Measurements from ENCODE around the gene DIAPH1.

Gene DIAPH1

DNA sequence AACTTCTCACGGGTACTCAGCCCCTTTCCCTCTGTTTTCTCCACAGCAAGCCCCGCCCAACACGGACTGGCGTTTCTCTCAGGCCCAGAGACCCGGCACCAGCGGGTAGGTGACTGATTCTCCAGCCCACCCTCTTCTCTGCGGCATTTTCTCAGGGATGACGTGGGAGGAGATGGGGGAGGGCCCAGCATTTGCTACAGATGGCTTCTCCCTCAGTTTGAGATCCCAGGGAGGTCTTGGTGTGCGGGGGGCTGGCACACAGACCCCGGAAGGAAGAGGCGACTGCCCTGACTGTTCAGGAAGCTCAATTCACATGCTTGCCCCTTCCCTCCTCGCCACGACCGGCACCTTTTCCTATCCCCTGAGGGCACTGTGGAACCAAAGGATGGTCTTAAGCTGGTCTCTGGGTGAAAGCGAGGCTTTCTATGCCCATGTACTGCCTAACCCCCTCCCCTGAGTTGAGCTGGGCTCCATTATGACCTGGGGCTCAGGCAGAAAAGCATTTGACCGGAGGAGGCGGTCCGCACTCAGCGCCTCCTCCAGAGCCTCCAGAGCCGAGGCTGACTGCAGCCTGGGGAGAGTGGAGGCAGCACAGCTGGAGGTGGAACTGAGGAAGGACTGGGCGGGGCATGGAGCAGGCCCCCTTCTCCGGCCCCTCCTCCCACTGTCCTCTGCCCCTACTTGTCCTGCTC is 123.9 kb downstream of the DIAPH1 start:
- DNase-seq = no peak

DNA sequence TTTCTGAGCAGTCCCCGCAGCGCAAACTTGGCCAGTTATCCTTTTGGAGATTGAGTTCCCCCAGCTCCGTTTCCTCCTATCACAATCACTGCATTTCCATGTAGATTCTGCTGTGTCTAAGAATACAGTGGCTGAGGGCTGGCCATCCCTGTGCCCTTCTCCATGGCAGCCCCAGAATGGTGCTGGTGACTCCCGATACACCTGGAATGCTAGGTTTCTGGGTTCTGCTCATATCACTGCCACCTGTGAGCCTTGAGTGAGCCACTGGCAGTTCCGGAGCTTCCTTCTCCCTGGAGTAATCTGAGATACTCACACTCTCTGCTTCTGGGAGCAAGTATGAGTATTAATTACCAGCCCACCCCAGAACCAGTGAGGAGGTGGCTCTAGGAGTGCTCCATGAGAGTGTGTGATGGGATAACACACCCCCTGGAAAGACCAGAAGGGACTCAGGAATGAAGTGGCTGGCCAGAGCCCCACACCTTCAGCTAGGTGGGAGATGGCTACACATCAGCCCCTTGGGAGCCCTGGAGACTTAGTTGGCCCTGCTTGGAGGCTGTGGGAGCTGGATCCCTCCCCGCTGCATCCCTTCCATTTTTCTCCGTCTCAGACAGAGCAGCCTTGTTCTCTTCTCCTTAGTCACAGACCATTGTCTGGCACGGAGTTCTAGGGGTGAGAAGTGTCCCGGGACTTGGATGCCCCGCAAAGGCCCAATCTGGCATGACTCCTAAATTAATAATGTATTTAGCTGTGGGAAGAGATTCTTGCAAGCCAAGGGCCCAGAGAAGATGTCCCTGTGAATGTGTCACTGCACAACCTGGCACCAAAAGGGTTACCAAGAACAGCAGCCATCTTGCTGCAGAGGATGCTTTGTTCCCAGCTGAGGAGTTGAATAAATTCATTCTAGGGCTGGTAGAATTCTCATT is 125.0 kb downstream of the DIAPH1 start:
- DNase-seq = no peak

DNA sequence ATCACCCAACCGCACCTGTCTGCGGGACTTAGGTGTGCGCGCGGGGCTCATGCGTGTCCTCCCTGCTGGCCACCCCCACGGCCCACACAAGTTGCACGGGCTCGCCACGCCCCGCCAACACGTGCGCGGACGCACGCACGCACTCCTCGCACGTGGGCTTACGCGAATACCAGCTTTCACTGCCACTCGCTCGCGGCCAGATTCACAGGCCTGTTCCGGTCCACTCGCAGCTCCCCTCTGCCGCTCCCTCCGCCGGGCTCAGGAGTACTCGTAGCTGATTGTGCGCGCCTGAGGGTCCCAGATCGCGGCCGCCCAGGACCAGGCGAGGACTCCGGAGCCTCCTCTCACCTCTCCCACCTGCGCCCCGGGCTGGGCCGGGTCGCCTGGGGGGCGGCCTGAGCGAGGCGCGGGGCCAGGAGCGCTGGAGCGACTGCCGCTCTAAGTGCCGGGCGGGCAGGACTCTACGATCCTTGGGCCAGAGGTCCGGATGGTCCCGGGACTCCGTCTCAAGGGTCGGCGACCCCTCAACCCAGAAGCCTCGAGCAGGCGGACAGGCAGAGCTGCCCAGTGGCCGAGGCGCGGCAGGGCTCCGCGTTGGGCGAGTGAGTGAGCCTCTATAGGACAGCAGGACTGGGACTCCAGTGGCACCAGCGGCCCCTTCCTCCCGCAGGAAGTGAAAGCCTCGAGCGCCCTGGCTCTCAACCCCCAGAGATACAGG is 126.5 kb downstream of the DIAPH1 start:
- DNase-seq = no peak

DNA sequence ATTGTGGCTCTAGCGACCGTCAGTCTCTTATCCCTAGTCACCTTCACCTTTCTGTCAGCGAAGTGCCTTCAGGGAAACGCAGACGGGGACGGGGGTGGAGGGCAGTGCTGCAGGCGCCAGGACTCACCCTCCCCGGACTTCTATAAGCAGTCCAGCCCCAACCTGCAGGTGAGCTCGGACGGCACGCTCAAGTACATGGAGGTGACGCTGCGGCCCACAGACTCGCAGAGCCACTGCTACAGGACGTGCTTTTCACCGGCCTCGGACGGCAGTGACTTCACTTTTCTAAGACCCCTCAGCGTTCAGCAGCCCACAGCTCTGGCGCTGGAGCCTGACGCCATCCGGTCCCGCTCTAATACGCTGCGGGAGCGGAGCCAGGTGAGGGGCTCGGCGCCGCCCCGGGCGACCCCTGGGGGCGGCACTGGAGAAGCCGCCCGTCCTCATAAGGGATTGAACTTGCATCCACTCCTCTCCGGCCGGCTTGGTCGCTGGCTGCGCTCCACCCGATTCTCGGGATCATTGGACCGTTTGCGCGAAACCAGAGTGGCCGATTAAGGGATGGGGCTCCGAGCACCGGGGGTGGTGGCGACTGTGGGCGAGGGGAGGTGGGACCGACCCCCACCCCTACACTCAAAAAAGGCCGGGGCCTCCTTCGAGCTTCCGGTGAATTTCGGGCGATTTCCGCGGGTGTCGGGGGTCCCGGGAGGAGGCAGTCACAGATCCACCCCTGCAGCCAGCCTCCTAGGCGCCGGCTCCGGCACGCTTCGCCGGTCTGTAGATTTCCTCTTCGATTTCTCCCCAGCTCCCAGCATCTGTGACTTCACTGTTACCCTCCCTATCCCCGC is 127.3 kb downstream of the DIAPH1 start:
- DNase-seq = no peak

DNA sequence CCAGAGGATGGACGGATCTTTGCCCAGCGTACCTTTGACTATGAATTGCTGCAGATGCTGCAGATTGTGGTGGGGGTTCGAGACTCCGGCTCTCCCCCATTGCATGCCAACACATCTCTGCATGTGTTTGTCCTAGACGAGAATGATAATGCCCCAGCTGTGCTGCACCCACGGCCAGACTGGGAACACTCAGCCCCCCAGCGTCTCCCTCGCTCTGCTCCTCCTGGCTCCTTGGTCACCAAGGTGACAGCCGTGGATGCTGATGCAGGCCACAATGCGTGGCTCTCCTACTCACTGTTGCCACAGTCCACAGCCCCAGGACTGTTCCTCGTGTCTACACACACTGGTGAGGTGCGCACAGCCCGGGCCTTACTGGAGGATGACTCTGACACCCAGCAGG is 128.0 kb downstream of the DIAPH1 start:
- no peak for DNase-seq

DNA sequence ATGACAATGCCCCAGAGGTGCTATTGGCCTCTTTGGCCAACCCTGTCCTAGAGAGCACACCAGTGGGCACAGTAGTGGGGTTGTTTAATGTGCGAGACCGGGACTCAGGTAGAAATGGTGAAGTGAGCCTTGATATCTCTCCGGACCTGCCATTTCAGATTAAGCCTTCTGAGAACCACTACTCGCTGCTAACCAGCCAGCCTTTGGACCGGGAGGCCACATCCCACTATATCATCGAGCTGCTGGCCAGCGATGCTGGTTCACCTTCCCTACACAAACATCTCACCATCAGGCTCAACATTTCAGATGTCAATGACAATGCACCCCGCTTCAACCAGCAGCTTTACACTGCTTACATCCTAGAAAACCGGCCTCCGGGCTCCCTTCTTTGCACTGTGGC is 128.5 kb downstream of the DIAPH1 start:
- DNase-seq = no peak

DNA sequence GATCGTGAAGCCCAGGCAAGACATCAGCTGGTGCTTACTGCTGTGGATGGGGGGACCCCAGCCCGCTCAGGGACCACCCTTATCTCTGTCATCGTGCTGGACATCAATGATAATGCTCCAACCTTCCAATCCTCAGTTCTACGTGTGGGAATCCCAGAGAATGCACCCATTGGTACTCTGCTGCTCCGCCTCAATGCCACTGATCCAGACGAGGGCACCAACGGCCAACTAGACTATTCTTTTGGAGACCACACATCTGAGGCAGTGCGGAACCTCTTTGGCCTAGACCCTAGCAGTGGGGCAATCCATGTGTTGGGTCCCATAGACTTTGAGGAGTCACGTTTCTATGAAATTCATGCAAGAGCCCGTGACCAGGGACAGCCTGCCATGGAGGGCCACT is 129.0 kb downstream of the DIAPH1 start:
- no peak for DNase-seq

DNA sequence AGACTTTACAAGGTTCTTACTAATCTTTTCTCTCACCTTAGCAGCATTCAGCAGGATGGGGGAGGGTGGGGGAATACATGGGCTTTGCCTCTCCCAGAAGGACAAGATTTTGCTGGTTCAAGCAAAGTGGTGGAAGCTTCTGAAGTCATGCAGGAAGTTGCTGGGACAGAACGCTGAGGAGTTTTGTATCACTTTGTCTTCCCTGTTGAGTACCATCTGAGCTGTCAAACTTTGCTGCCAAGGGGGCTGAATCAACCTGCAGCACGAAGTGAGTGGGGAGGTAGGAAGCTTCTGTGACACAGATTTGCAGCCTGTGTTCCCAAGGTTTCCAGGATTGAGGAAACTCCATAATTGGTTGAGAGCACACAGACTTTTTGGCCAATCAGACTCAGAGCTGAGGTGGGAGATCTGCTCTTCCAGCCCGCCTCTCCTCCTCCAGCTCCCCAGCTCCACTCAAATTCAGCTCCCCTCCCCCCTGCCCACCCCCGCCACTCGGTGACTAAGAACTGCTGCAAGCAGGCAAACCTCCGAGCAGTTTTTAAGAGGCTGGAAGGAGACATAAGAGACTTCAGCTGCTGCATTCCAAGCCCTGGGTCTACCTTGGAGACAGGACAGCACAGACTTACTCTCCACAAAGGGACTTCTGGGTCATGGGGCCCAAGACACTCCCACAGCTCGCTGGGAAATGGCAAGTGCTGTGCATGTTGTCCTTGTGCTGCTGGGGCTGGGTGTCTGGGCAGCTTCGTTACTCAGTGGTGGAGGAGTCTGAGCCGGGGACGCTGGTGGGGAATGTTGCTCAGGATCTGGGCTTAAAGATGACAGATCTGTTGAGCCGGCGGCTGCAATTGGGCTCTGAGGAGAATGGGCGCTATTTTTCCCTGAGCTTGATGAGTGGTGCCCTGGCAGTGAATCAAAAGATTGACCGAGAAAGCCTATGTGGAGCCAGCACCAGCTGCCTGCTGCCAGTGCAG is 129.9 kb downstream of the DIAPH1 start, which contains the start of gene PCDHGC5:
TSS of gene PCDHGC5 (plus strand) at position 491 of the 971 bp plus-strand sequence. CDS start at position 651, 160 bp downstream.
- DNase-seq = no peak

DNA sequence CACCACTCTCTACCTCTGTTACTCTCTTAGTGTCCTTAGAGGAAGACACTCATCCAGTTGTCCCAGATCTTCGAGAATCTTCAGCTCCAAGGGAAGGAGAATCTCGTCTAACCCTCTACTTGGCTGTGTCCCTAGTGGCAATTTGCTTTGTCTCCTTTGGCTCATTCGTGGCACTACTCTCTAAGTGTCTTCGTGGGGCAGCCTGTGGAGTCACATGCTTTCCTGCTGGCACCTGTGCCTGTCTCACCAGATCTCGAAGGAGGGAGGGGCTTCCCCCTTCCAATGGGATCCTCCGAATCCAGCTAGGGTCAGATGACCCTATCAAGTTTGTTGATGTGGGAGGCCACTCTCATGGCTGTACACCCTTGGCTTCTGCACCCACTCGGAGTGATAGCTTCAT is 131.7 kb downstream of the DIAPH1 start:
- DNase-seq = no peak

DNA sequence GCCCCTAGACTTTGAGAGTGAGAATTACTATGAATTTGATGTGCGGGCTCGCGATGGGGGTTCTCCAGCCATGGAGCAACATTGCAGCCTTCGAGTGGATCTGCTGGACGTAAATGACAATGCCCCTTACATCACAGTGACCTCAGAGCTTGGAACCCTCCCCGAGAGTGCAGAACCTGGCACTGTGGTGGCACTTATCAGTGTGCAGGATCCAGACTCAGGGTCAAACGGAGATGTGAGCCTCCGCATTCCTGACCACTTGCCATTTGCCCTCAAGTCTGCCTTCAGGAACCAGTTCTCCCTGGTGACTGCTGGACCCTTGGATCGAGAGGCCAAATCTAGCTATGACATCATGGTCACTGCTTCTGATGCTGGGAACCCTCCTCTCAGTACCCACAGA is 132.7 kb downstream of the DIAPH1 start:
- DNase-seq = no peak

DNA sequence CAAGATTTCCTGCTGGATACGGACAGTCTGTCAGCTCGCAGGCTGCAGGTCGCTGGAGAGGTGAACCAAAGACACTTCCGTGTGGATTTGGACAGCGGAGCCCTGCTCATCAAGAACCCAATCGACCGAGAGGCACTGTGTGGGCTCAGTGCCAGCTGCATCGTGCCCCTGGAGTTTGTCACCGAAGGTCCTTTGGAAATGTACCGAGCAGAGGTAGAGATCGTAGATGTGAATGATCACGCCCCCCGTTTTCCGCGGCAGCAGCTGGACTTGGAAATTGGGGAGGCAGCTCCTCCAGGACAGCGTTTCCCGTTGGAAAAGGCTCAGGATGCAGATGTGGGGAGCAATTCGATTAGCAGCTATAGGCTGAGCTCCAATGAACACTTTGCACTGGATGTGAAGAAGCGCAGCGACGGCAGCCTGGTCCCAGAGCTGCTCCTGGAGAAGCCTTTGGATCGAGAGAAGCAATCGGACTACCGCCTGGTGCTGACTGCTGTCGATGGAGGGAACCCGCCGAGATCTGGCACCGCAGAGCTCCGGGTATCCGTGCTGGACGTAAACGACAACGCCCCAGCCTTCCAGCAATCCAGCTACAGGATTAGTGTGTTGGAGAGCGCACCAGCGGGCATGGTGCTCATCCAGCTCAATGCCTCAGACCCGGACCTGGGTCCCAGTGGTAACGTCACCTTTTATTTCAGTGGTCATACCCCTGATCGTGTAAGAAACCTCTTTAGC is 133.3 kb downstream of the DIAPH1 start:
- DNase-seq = no peak

DNA sequence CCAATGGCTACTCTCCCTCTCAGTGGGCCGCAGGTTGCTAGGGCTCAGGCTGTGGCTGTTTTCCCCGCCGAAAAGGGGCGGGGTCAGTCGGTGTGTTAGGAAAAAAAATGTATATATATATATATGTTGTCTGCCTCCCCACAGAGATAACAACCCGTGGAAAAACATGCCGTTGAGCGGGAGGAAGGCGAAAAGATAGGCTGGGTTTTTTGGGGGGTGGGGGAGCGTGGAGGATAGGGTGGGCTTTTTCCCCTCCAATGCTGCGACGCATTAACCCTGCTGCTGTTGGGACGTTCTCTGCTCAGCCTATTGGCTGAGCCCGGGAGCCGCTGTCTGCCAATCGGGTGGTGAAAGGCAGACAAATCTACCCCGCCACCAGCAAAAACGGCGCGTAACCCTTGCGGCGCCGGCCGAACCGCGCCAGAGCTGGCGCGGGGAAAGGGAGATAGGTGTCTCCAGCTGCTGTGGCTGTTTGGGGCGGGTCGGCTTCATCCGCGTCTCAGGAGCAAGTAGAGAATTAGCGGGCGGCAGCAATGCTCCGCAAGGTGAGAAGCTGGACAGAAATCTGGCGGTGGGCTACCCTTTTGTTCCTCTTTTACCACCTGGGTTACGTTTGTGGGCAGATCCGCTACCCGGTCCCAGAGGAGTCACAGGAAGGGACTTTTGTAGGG is 134.0 kb downstream of the DIAPH1 start, which contains the start of gene PCDHGC4:
TSS of gene PCDHGC4 (plus strand) at position 390 of the 671 bp plus-strand sequence. CDS start at position 534, 144 bp downstream.
- no peak for DNase-seq

DNA sequence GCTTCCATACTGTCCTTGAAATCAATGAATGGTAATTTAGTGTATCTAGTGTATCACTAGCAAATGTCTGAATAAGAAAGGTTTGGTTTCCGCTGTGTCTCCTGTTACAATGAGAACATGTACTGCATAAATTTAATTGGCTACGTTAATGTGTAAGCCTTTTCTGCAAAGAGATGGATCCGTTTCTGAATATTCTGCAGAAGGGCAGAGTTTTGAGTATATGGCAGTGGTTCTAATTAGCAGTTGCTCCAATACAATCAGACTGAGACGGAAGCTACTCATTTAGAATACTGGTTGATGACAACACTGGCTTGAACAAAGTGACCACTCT is 134.5 kb downstream of the DIAPH1 start:
- DNase-seq = no peak

DNA sequence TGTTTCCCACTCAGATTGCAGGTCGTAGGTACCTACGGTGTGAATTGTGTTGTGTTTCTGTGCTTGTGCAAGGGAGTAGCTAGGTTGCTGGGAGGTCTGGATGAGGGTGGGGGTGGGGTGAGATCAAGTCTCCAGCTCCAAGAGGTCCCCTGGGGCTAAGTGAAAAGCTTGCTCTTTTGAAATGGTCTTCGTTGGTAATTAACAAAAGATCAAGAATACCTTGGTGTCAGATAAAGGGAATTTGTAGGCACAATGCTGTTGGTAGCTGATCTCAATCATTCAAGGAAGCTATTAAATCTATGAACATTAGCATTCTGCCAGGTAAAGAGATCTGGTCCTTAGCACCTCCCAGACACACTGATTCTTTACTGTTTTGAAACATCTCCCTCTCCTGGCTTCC is 134.9 kb downstream of the DIAPH1 start:
- DNase-seq = no peak

DNA sequence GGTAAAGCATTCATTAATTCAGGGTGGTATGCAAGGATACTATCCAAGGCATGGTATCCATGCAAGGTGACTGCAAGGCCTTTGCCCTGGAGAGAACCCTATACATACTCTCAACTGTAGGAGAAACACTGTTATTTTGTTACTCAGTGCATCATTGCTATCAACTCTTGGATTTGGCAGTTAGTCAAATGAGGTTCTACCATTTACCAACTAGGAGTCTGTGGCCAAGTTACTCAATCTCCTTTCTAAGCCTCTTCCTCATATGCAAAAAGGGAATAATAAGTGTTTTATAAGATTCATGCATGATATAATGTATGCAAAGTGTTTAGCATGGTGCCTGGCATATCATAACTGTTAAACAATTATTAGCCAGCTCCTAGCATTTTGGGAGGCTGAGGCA is 139.0 kb downstream of the DIAPH1 start:
- no peak for DNase-seq

DNA sequence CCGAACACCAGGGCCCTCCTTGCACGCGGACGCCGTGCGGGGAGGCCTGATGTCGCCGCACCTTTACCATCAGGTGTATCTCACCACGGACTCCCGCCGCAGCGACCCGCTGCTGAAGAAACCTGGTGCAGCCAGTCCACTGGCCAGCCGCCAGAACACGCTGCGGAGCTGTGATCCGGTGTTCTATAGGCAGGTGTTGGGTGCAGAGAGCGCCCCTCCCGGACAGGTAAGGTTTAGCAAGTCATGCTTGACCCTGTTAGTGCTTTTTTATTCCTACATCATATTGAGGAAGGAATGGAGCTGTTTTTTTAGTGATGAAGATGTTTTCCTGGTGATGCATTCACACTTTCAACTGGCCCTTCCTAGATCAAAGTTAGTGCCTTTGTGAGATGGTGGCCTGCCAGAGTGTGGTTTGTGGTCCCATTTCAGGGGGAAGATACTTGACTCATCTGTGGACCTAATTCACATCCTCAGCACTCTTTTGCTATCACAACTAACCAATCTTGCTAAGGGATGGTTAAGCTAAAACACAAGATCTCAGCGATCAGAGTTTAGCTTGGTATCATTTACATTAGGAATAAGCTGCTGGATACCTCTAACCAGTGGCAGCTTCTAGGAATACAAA is 140.4 kb downstream of the DIAPH1 start:
- DNase-seq = no peak

DNA sequence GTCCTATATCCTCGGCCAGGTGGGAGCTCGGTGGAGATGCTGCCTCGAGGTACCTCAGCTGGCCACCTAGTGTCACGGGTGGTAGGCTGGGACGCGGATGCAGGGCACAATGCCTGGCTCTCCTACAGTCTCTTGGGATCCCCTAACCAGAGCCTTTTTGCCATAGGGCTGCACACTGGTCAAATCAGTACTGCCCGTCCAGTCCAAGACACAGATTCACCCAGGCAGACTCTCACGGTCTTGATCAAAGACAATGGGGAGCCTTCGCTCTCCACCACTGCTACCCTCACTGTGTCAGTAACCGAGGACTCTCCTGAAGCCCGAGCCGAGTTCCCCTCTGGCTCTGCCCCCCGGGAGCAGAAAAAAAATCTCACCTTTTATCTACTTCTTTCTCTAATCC is 141.0 kb downstream of the DIAPH1 start:
- no peak for DNase-seq

DNA sequence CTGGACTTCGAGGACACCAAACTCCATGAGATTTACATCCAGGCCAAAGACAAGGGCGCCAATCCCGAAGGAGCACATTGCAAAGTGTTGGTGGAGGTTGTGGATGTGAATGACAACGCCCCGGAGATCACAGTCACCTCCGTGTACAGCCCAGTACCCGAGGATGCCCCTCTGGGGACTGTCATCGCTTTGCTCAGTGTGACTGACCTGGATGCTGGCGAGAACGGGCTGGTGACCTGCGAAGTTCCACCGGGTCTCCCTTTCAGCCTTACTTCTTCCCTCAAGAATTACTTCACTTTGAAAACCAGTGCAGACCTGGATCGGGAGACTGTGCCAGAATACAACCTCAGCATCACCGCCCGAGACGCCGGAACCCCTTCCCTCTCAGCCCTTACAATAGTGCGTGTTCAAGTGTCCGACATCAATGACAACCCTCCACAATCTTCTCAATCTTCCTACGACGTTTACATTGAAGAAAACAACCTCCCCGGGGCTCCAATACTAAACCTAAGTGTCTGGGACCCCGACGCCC is 141.7 kb downstream of the DIAPH1 start:
- peak; percentile 34 for DNase-seq
